Activated T-helper 1 cell treated with anti-CD3 and anti-CD28 coated beads, Interleukin-2, amount 50 U/mL, for 16 hours (primary cell): ENCODE results near the gene ADPRHL1.
"Not testable (repeated sequence)": the region's sequence is repeated elsewhere in the genome, so short reads cannot be mapped to it uniquely, and the experiment has no call there.

ENCODE experiments used
- DNase-seq, 2 donors: peaks; one replicate each; pipeline ENCODE4 v3.0.0-alpha.2; 2020; ENCODE audit warnings: low read depth in 1 of 2, low spot score in 1 of 2

Gene ADPRHL1

DNA sequence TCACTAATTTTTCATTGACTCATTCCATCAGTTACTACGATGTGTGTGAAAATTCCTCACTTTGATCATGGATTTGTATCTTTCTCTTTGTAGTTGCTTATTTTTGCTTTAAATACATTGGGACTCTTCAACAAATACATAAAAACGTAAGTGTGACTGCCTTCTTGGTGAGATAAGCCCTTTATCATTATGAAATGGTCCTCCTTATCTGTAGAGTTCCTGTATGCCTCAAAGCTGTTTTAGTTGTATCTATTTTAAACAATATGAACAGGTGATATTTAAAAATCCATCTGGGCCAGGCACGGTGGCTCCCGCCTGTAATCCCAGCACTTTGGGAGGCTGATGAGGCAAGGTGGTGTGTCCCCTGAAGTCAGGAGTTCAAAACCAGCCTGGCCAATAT is 25.9 kb upstream of the ADPRHL1 start:
- no peak for DNase-seq

DNA sequence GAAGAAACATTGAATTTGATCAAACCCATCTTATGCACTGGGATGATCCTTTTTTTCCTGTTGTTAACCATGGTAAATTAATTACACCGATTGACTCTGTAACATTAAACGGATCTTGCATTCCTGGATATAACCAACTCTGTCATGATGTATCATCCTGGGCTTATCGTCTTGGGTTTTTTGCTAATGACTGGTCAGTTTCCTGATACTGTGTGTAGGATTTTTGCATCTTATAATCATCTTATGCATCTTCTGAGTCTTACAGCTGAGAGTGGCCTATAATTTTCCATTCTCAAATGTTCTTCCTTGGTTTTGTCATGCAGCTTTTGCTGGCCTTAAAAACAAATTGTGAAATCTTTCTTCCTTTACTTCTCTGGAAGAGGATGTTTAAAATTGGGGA is 24.4 kb upstream of the ADPRHL1 start:
- DNase-seq, result no peak

DNA sequence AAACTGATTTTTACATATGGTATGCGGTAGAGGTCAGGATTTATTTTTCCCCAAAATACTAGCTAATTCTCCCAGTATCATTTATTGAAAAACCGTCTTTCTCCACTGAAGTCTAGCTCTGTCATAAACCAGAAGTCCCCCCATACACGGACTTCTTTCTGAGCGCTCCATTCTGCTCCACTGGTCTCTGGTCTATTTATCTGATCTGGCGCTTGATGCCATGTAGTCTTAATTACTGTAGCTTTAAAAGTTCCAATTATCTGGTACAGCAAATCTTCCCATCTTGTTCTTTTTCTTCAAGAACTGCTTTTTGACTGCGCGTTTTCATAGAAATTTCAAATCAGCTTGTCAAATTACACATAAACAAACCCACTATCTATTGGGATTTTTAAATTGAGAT is 23.5 kb upstream of the ADPRHL1 start:
- DNase-seq, result no peak

DNA sequence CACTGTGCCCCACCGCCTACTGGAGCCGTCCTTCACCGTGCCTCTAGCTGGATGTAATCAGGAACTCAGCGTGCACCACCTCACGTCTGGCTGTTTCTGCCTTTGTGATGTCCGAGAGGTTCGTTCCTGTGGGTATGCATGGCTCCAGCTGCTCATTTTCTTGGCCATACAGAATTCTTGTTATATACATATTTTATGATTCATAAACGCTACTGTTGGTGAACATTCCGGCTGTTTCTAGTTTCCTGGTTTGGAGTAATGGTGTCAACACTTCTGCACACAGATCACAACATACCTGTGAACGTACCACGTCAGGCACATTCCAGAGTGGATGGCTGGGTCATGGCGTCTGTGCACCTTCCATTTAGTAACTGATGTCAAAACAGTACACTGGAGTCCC is 22.6 kb upstream of the ADPRHL1 start:
- DNase-seq, result no peak

DNA sequence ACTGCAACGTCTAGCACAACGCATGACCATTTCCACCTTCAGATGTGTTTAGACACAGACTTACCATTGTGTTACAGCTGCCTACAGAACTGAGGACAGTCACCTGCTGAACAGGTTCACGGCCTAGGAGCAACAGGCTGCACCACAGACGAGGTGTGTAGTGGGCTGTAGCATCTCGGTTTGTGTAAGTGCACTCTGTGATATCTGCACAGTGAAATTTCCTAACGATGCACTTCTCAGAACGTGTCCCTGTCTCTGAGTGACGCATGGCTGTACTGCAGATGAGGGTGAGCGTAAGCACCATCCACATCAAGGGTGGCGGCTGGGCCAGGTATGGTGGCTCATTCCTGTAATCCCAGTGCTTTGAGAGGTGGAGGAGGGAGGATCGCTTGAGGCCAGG is 22.0 kb upstream of the ADPRHL1 start:
- no peak for DNase-seq

DNA sequence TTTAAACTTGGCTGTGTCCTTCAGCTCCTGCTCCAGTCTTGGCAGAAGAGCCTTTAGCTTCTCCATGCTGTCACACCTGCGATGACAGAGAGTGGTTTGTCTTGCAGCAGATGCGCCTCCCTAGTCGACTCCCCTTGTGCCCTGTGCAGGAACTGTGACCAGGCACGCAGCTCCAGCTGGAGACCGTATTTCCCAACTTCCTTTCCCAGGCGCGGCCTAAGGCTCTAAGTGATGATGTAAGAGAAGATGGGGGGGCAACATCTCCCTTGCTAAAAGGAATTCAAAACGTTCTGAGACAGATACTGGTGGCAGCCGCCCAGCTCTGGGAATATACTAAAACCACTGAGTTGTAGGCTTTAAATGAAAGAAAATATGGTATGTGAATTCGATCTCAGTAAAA is 20.9 kb upstream of the ADPRHL1 start:
- no peak for DNase-seq

DNA sequence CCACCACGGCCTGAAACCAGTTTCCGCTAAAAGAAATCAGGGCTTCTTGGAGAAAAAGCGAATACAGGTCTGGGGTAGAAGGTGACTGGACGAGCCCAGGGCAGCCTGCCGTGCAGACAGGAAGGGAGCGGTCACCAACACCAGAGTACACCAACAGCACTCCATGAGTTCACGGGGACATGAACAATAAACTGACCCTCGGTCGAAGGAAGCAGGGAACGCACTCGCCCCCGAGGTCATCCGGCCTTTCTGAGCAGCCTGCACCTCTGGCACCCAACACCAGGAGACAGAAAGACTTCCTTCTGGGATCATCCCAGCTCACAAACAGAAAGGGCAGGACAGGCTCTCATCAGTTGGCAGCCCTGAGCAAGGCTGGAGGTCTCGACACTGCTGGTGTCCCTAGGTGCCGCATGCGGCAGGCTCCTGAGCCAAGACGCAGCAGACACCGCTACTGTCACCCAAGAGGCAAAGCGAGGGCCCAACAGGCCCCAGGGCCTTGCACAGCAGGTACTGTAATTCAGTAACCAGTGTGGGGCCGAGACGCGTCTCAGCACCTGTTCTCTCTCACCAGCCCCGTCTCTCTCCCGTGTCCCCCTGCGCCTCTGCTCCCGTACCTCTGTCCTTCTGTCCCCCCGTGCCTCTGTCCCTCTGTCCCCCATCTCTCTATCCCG is 19.2 kb upstream of the ADPRHL1 start:
- no peak for DNase-seq

DNA sequence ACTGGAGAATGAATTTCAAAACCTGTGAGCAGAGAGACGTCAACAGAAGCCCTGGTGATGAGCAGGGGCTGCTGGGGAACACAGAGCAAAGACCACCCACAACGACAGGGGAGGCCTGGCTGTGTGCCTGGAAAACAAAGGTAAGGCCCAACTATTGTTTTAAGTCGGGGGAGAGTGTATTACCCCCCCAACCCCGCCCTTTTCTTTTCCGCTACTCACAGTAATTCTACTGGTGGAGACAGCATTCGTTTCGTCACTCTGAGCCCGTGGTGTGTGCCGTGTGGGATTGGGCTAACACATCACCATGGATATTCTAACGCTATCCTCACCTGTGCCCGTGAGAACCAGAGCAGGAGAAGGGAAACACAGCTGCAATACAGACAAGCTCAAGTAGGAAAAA is 18.6 kb upstream of the ADPRHL1 start:
- no peak for DNase-seq

DNA sequence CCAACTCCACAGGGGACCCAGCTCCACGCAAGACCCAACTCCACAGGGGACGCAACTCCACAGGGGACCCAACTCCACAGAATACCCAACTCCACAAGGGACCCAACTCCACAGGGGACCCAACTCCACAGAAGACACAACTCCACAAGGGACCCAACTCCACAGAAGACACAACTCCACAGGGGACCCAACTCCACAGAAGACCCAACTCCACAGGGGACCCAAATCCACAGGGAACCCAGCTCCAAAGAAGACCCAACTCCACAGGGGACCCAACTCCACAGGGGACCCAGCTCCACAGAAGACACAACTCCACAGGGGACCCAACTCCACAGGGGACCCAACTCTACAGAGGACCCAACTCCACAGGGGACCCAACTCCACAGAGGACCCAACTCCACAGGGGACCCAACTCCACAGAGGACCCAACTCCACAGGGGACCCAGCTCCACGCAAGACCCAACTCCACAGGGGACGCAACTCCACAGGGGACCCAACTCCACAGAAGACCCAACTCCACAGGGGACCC is 17.4 kb upstream of the ADPRHL1 start:
- DNase-seq, result not testable (repeated sequence)

DNA sequence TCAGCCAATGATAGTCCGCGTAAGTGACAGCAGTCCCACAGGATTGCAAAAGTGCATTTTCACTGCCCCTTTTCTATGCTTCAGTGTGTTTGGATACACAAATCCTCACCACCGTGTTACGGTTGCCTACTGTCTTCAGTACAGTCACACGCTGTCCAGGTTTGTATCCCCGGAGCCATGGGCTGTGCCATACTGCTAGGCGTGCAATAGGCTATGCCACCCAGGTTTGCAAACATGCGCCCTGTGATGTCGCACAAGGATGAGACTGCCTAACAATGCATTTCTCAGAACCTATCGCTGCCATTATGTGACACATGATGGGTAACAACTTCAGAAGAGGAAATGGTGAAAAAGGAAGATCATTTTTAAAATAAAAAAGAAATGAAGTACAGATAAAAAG is 16.8 kb upstream of the ADPRHL1 start:
- no peak for DNase-seq

DNA sequence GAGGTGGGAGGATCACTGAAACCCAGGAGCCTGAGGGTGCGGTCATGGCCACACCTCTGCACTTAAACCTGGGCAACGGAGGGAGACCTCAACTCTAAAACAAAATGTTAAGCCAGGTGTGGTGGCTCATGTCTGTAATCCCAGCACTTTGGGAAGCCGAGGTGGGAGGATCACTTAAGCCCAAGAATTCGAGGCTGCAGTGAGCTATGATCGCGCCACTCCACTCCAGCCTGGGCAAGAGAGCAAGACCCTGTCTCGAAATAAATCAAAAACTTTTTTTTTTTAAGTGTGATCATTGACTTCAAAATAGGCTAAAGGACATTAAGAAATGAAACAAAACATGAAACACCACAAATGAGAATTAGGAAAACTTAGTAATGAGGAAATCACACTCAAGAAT is 16.3 kb upstream of the ADPRHL1 start:
- no peak for DNase-seq

DNA sequence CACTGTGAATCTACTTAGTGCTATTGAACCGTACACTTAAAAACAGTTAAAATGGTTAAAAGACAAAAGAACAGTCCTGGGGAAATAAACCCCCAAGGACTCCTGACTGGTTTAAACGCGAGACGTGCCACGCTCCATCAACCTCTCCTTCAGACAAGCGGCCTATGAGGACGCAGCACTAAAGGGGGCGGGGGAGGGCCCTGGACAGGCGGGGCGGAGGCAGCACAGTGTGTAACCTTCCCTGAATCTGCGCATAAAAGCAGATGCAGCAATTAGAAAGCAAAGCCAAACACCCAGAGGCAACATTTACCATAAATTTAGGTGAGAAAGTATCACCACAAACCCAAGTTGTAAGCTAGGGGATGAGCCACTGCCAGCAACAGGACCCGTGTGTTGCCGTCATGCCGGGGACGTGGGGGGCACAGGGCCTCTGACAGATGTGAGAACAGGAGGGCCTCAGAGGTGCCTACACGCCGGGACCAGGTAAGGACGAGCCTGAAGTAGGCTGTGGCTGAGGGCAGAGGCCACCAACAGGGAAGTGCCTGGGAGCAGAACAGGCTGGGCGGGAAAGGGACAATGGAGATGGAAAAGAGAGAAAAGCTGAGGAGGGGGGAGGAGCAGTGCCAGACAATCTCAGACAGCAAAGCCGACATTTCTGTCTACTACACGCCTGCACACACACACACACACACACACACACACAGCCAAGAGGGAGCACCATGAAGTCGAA is 15.3 kb upstream of the ADPRHL1 start:
- no peak for DNase-seq

DNA sequence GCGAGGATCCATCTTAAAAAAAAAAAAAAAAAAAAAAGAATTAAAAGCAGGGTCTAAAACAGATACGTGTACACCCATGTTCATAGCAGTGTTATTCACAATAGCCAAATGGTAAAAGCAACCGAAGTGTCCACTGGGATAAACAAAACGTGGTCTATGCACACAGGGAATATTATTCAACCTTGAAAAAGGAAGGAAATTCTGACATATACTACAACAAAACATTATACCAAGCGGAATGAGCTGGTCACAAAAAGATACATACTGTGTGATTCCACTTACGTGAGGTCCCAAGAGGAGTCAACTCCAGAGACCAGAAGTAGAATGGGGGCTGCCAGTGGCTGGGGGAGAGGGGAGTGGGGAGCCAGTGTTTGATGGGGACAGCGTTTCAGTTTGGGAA is 14.7 kb upstream of the ADPRHL1 start:
- DNase-seq, result no peak

DNA sequence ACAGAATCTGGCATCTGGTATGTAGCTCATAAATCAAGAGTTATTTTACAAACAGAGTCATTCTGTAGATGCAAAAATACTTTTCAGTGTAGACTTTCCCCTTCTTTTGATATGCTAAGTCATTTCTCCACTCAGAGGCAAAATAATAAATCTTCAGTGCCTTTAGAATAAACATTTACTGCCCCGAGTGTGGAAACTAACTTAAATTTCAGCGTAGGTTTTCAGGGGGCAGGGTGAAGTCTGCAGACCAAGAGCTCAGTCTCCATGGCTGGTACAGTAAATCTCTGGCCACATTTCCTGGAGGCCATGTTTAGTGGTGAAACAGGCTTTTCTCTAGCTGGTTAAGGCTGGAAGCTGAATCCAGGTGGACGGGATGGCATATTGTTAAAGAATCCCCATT is 13.1 kb upstream of the ADPRHL1 start:
- no peak for DNase-seq

DNA sequence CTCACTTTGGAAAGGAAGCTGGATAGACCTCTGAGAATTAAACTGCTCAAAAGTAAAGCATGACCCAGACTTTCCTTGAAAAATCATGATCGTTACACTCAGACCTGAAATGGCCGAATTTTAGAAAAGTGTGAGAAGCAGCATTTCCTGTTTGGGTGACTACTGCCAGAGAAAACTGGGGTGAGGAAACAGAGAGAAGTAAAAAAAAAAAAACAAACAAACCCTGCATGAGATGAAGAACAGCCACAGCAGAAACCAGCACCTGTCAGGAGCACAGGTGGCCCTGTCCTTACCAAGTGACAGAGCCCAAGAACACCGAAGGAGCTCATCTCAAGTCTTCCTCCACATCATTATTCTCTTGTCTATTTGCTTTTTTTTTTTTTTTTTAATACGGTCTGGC is 12.0 kb upstream of the ADPRHL1 start:
- no peak for DNase-seq

DNA sequence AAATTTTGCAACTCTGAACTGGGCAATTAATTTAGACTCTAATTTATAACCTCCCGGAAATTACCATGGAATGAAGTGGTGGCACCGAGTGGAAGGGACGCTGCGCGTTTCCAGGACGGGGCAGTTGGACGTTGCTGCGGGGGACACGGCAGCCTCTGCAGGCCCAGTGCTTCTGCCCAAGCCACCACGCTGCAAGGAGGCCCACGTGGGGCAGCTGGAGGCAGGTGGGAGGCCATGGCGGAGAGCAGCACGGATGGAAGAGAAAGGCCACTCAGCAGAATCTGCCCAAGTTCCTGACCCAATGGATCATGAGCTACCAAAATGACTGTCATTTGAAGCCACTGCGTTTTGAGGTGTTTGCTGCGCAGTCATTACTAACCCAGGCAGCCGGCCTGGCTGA is 11.2 kb upstream of the ADPRHL1 start:
- no peak for DNase-seq

DNA sequence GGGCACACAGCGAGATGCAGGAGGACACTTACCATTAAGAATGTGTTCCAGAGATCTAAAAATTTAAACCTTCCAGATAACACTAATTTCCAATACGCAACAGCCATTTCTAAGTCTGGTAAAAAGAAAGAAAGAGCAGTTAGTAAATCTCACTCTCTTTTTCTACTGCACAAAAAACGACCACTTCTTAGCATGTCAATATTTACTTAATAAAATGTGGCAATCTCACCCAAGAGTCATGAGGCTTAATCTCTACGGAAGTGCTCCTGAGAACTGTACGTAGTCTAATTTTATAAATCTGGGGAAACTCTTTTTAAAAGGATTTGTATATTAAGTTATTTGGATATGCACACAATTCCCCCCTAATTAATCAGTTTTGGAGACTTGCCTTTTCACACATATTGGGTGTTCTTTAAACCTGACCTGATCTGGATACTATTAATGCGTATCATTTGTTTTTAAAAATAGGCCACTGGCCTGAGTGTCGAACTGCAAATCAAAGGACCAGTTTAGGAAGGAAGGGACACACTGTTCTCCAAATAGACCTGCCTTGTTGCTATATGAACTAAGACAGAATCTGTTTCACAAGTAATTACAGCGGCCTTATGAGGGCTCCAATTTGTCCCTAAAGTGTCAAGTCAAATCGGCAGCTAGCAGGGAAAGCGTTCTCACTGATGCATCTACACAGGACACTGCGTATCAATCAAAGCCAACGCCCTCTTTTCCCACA is 7.9 kb upstream of the ADPRHL1 start:
- no peak for DNase-seq

DNA sequence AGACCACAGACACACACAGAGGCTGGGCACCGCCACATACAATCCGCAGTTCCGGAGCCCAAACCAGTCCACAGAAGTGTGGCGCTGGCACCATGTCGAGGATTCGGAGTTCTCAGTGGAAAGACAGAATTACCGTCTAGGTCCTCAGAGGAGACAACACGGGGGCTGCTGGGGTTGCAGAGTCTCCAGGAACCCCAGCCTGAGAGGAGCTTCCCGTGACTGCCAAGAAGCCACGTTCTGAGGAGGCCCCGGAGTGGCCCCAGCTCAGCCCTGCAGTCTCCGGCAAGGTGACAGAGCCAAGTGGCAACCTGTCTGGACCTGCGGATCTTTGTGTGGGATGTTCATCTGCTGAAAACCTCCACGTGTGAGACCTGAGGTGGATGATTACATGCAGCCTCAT is 7.3 kb upstream of the ADPRHL1 start:
- no peak for DNase-seq

DNA sequence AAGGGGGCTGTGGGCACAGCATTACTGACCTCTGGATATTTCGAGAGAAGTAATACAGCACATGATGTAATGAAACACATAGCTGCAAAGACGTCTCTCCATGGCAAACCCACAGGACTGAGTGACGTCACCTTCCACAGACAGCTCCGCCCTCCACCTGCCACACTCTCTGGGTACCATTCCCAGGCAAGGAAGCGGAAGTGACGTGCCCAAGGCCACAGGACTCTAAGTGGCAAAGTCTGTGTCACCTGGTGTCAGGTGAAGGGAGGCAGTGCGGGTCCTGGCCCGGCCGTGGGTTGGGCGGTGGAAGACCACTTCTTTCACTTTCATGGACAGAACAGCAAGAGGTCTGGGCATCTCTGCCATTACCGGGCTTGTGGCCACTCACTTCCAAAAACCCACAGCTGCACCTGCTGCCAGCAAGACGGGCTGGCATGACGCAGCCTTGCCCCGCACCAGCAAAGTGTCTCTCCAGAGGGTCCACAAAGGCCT is 6.8 kb upstream of the ADPRHL1 start:
- no peak for DNase-seq

DNA sequence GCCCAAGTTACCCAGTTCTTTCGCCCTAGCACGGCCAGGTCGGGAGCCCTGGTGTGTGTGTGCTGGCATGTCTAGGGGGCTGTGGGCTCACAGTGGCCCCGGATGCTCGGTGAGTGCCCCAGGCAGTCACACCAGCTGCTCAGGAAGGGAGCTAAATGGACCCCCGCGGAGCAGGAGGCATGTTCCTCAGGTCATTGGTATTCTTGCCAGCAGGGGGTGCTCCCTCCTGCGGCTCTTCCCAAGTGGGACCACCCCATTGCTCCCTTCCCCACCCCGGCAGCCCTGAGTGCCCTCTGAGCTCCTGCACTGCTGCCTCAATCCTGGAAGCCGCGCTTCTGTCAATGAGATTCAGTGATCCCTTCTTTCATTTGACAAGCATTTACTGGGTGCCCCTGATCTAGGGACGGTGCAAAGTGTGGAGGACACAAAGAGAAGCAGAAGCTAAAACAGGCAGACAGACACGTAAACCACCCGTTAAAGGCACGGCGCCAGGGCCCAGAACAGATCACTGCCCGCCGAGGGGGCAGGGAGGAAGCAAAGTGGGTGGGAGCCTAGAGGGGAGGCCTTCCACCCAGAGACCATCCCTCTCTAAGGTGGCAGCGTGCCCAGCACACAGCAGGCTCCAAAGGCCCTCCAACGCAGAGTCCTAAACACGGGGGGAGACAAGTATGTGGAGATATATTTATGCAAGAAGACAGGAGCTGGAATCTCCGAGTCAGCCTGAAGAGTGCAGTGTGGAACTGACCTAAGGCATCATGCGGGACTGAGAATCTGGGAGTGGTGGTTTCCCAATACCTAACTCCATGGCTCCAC is 5.2 kb upstream of the ADPRHL1 start:
- no peak for DNase-seq

DNA sequence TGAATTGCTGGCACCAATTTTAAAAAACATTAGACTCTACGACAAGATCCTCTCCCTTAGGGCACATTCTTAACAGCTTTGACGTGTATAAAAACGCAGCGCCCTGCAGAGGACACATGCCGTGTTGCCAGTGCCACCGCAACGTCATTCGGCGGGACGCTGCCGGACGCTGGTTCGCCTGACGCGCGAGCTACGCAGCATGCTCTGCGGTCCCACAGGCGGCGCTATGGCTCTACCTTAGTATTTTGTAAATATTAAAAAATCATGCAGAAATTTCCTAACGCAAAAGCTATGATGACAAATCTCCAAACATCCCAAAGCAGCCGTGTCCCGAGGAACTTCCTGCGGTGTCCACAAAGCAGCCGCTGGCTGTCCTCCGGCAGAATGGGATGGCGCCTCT is 4.2 kb upstream of the ADPRHL1 start:
- no peak for DNase-seq
